SKM-1 (cell line): Measurements from ENCODE around the gene ATP8B4.
"Not testable (repeated sequence)": the region's sequence is repeated elsewhere in the genome, so short reads cannot be mapped to it uniquely, and the experiment has no call there.

Experiments used
- DNase-seq: peaks from one replicate; lab custom pipeline; 2025; ENCODE audit not compliant: unreplicated experiment; lab: John Stamatoyannopoulos, UW

Gene ATP8B4

DNA sequence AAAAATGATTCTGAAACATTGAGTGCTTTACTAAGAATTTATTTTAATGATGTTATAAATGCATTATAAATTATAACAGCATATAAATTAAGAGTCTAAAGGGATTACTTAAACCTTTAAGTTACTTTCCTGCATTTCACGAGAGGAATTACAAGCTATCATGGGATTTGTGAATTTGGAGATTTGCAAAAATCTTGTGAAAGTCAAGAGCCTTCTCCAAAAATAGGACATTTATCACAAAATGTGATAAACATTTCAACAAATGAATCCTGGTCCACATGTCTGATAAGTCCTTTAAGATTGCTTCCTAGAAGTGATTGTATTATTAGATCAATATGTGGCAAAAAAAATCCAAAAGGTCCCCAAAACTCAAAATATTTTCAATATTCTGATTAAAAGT lies 154.5 kb downstream of the ATP8B4 start:
- DNase-seq: no peak

DNA sequence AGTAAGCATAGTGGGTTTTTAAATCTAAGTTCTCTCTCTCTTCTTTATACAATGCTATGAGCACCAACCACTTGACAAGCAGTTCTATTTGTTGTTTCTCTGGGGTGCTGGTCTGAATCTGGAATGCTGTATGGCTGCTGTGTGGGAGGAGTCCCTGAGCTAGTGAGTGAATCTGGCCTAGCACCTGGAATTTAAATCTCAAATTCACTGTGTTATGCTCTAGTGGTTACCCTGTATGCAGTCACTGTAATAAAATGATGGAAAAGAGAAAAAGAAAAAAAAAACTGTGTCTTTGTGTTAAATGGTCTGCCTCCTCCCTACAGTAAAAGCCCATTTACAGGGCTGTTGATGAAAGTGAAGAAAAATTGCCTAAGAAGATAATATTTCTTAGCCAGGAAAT lies 155.0 kb downstream of the ATP8B4 start:
- no peak for DNase-seq

GRCh38 chr15:49963033-49963772 lies 155.8 kb downstream of the ATP8B4 start:
- not testable (repeated sequence) for DNase-seq

DNA sequence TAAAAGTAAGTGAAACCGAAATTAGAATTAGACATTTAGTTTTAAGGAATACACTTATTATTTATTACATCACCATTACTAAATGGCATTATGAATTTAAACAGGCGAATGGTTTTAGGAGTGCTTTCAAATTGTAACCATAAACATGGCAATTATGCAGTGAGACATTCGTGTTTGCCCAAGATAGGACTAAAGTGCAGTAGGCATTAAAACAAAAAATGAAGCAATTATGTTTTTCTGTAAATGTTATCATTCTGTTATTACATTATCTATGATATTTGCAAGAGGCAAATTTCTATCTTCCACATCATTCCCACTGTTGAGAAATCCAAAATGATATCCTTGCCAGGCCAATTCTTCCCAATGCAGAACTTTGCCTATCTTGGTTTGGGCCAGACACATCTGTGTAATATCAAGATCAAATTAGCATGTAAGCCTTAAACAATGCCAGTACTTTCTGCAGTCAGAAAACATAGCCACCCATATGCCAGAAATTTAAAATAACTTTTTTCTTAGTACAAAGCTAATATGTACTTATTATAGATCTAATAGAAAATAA lies 156.9 kb downstream of the ATP8B4 start:
- no peak for DNase-seq

- DNase-seq: no peak
Observed at GRCh38 chr15:49953421-49953820, 165.6 kb downstream of the ATP8B4 start.

DNA sequence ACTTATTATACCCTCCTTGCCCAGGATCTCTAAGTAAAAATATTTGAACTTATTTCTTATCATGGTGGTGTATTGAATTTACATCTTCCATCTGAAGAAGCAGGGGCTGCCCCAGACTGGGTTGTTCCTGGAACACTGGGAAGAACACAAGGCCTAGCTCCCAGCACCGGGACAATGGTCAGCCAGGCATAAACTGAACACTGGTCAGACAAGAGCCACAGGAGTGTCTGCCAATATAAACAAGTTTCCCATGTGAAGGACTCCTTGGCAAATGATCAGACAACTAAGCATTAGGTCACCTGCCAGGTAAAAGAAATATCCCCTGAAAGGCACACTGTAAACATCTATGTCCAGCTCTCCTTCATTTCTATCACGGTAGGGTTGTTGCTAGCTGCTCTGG lies 172.4 kb downstream of the ATP8B4 start:
- no peak for DNase-seq

DNA sequence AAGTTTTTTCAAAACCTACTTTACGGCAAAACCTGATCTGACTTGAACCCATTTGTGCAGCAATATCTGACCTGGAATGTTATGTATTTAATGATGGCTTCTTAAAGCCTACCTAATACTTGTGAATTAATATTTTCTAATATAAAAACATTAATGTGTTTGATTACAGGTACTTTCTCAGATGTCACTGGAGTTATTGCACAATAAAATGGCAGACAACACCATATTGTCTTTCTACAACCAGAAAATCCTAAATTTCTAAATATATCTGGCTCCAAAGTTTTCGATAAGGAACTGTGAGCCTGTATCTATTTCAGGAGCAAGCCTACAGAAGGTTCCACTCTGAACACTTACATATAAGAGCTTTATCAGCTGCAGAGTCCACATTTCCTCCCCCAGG lies 184.5 kb downstream of the ATP8B4 start:
- no peak for DNase-seq

DNA sequence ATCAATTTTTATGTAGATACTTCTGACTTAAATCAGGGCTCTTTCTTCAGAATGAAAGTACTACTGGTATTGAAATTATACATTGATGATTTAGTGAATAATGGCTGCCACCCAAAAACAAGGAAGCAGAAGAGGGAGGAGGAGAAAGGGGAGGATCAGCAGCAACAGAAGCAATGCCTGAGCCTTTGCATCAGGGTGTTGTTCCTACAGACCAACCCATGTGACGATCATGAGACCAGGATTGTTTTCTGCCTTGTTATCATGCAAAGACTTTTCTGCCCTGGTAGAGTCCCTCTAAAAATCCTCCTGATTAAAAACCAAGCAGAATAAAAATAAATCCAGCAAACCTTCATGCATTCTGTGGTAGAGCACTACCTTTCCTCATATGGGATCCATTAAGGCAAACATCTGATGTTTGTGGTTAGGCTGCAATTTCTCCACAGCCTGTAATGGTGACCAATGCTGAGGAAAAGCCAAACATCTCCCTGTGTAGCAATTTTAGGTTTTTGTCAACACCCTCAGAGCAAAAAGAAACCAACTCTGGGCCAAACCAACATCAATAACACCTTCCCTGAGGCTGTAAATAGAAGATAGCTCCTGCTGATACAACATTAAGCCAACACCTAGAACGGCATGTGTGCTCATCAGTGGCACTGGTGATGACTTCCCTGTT lies 191.7 kb downstream of the ATP8B4 start:
- DNase-seq: no peak

- no peak for DNase-seq
Observed at GRCh38 chr15:49926740-49927139, 192.3 kb downstream of the ATP8B4 start.

DNA sequence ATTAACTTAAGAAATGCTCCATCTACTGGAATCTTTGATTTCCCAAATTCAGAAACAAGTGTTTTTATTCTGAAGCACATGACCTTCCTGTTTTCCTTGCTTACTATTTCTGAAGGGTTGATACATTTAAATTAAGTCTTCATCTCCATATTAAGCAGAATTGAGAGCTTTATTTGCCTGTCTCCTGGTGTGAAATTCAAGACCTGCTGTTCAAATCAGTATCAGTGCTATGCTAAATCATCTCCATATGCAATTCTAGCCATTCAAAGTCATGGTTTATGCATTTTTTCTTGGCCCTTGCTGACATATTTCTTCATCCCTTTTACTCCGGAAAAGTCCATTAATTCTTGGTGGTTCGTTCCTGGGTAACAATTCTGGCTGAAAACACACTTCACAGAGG lies 195.4 kb downstream of the ATP8B4 start:
- DNase-seq: no peak

DNA sequence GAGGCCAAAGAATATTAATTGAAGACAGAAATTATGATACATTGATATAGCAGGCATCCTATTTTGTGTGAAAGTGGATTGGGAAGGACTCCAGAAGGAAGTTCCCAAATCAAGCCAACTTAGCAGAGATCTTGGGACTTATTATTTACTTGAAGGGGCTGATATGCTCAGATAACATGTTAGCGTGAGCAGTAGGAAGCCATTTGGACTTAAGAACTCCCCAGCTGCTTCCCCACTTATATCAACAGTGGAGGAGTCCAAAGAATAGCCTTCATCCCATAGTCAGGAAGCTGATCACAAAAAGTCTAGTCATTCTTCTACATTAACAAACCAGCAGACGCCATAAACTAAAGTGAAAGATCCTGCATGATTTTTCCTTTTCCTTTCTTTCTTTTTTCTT lies 200.0 kb downstream of the ATP8B4 start:
- DNase-seq: no peak

DNA sequence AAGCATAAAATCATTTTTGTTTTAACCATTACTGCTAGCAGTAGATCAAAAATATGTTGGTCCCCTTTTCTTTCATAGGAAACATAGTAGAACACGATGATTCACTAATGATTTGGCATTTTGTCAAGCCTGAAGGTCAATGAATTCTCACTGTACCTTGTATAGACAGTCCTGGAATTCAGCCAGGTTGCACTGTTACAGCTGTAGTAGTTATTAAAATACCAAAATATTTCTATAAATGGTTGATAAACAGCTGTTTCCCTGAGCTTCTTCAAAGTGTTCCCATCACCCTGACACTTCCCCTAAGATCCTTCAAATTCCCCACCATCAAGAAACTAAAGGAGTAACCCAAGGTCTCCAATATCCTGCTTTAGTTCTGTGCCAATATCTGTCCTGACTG lies 200.9 kb downstream of the ATP8B4 start:
- DNase-seq: no peak

GRCh38 chr15:49916998-49917397 lies 202.0 kb downstream of the ATP8B4 start:
- DNase-seq: no peak

DNA sequence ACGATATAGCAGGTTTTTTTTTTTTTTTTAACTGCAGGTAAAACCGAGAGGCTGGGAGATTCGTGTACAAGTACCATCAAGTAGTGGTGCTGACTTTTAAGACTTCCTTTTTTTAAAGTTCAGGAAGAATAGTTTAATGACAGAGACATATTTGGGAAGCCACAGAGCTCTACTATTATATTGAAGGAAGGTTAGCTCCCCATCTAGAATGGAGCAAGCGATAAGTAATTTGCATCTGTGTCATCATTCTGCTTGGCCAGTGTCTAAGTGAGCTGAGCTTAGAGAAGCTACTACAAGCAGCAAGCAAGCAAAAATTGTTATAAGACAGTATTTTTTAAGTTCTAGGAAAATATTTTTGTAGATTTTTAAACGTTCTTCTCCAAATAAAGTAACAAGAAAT lies 203.2 kb downstream of the ATP8B4 start:
- DNase-seq: no peak

DNA sequence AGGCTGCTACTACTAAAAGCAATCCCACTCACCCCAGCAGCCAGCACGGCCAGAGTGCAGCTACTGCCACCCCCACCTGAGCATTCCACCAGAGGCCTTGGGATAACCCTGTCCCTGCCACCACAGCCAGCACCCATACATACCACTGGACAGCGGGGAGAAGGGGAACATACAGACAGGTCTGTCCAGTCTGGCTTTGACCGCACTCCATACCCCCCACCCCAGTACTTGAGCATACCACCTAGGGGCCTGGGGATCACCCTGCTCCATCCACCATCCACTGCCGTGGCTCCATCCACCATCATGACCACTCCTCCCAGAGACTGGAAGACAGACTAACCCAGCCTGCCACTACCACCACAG lies 210.1 kb downstream of the ATP8B4 start:
- DNase-seq: no peak

- DNase-seq: no peak
Observed at GRCh38 chr15:49908236-49908932, 210.6 kb downstream of the ATP8B4 start.

GRCh38 chr15:49906966-49907365 lies 212.1 kb downstream of the ATP8B4 start:
- no peak for DNase-seq

- DNase-seq: no peak
Observed at GRCh38 chr15:49905221-49905620, 213.8 kb downstream of the ATP8B4 start.

DNA sequence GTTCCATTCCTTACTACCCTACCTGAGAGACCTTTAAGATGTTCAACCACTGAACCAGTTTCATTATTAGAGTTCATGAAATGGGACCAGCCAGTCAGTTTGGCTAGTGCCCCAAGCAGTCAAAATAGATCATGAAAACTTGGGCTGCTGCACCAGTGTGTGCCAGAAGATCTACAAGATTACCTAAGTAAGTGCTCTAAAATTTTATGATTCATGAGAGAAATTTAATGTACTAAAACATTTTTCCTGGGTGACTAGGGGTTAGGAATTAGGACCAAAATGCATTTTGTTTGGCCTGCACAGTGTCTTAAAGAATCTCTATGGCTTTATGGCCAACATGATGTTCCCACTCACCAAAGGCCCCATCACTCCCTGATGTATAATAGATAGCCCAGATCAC lies 214.7 kb downstream of the ATP8B4 start:
- DNase-seq: no peak

DNA sequence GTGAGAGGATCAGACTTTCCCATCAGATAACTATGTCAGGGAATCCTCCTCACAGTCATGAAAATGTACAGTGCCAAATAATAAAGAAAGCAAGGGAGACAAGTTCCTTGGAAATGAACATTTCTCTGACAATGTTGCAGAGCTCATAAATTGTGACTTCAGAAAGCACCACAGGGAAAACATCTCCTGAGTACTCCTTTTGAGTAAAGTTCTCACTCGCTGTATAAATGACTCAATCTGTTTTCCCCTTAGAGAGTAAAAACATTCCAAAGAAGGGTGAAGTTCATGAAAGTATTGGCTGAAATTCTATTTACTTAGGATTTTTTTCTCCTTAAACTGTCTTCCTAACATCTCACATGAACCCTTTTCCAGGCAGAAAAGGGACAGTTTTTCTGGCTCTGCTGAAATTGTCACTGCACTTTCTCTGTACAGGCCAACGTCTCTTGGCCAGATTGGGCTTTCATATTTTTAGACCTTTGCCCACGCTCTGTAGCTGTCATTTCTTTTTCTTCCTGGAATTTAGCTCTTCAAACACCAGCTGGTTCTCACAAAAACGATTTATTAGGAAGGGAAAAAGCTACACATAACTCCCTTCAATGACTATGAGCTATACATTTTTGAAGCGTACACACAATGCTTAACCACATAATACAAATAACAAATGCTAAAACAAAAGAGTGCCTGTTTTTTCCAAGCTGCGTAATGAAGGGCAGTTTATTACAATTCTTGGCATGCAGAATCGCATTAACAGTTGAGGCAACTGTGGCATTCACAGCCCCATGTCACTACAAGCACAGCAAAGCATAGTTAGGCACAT lies 216.1 kb downstream of the ATP8B4 start:
- no peak for DNase-seq

- DNase-seq: no peak
Observed at GRCh38 chr15:49901996-49902684, 216.9 kb downstream of the ATP8B4 start.
